Measurements from ENCODE around the gene GAB3.

- TF ChIP-seq PAX5 (IDR thresholded peaks at IDR 0.05; ENCODE audit: insufficient read depth, low read length, severe bottlenecking) (no peak), POLR2A (IDR thresholded peaks at IDR 0.05; ENCODE audit: low read depth, low read length) (no peak), TAF1 (IDR thresholded peaks at IDR 0.05; ENCODE audit: low read depth, low read length) (no peak), SPI1 (IDR thresholded peaks at IDR 0.05; ENCODE audit: low read depth, low read length) (no peak), POLR2AphosphoS5 (IDR thresholded peaks at IDR 0.05; ENCODE audit: low read depth, low read length) (no peak)
These were observed 7.8 kb upstream of the GAB3 start for GRCh38 chrX:154758696-154759095.

Data from GM12891 (cell line).